CD4-positive, alpha-beta T cell treated with Interleukin-15 for 1 hour (primary cell): ENCODE data around the gene ST6GALNAC3.
"Not testable (repeated sequence)": the region's sequence is repeated elsewhere in the genome, so short reads cannot be mapped to it uniquely, and the experiment has no call there.

Source experiments
- DNase-seq: peaks from one replicate; pipeline ENCODE4 v3.0.0-alpha.2; 2020

ST6GALNAC3 gene

DNA sequence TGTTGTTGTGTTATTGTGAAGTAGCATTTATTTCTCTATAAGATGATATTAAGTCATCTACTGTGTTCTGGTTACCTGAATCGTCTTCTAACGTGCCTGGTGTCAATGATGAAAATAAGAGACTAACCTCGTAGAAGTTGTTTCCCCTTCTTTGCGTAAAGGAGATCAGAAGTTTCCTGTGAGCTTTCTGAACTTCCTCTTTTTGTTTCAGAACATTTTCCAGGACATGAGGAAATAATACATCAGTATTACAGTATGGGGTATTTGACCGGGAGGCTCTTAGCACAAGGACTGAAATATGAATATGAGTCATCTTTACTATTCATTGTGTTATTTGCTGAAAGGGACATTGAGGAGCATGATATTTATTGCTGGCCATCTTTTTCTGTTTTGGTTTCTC, 1.3 kb downstream of the ST6GALNAC3 start:
- DNase-seq, result no peak

DNA sequence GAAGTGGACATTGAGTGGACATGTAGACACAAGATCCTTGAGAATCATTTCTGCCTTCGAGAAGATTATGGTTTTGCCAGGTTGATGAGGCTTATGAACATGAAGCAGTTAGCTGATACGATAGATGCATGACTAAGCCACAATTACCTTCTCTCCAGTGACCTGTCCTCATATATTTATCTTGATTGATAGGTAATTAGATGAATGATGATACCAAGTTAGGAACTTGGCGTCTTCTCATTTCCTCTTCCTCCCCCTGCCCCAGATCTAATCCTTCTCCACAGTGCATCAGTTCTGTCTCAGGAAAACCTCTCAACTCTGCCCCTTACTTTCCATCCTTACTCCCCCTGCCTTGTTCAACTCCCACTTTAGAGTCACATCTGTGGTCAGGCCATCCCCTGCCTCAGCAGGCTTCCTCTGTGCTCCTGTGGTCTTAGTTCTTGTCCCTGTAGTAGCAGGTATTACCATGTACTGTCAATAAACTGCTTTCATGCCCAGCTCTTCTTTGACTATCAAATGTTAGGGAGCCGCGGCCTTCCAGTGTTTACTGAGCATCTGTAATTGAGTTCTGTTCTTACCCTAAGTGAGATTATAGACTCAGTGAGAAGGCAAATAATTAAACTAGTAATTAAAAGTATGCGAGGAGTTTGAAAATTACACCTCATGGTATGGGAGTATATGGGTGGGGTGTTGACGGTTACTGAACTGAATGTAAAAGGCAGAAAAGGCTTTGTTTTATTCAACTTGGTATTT, 5.1 kb downstream of the ST6GALNAC3 start:
- DNase-seq, result no peak

GRCh38 chr1:76080552-76081079, 6.1 kb downstream of the ST6GALNAC3 start:
- DNase-seq, result no peak

GRCh38 chr1:76082062-76082461, 7.5 kb downstream of the ST6GALNAC3 start:
- no peak for DNase-seq

DNA sequence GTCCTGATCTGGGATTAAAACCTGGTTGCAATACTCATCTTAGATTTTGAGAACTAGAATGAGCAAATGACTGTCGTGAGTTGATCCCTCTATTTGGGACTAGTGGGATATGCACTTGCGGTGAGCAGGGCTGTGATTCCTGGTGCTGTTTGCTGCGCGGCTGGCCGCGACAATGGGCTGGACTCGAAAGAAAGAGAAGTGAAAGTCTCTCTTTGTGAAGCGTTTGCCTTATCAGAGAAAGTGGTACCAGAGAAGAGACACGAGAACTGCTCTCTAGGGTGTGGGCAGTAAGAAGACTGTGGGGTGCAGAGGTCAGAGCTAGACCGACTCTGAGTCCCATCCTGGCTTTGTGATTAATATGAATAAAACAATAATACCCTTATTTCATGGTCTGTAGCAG, 8.6 kb downstream of the ST6GALNAC3 start:
- no peak for DNase-seq

GRCh38 chr1:76084029-76084627, 9.6 kb downstream of the ST6GALNAC3 start:
- DNase-seq, result no peak

DNA sequence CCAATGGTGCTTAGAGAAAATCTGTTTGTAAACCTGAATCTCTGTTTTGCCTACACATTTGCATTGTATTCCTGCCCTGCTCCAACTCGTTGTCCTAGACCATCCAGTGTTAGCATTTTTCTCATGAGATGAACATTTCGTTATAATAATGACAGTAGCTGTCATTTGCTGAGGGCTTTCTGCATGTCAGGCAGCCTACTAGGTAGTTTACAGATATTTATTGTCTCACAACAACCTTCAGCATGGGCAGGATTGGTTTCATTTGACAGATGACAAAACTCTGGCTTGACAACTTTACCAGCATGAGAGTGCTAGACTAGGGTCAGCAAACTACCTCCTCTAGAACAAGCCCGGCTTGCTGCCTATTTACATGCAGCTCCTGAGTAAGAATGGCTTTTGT, 10.1 kb downstream of the ST6GALNAC3 start:
- DNase-seq, result no peak

GRCh38 chr1:76086109-76086508, 11.6 kb downstream of the ST6GALNAC3 start:
- no peak for DNase-seq

DNA sequence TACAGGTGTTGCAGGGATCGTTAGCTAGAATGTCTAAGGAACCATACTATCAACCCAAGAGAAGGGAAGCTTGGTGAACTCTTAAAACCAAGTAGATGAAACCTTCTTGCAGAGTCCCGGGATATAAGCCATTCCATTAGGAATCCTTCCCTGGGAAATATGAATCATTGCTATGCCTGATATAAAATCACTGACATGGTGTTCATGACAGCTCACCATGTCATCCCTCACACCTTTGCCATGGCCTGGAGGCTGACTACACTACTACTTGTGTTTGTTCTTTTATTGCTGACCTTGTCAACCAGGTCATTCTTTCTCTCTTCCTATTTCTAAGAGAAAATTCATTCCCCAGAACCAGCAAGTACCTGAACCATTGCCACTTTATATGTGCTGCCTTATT, 12.1 kb downstream of the ST6GALNAC3 start:
- DNase-seq, result no peak

DNA sequence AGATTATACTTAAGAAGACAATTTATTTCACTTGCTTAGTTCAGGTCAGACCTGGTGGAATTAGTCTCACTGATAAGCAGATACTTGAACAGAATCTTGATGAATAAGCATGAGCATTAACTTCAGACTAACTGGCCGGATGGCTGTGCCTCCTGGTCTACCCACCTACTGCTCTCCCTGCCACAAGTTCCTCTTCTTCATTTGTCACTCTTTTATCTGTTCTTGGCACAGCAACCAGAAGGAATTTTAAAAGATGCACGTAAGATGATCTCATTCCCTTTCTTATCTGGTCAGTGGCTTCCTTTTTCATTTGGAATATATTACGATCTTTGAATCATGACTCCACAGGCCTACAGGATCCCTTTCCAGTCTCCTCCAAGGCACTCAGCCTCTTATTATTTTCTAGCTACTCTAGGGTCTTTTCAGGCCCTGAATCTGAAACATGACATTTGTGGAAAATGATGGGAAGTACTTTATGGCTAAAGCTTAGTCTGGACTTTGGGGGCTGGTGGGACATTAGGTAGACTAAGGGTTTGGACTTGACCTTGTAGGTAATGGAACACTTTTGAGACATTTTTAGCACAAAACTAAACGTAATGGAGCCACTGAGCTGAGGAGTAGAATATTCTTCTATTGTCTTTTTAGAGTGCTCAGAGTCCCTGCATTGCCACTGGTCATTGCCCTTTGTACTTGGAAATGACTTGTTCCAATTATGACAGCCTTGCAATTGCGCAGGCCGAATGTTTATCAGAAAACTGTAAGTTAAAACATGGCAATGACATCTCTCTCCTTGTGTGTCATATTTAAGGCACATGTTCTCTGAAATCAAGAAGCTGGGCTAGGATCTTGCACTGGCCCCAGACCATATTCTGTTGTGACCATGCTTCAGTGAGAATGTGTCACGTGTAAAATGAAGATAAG, 16.0 kb downstream of the ST6GALNAC3 start:
- DNase-seq, result no peak

DNA sequence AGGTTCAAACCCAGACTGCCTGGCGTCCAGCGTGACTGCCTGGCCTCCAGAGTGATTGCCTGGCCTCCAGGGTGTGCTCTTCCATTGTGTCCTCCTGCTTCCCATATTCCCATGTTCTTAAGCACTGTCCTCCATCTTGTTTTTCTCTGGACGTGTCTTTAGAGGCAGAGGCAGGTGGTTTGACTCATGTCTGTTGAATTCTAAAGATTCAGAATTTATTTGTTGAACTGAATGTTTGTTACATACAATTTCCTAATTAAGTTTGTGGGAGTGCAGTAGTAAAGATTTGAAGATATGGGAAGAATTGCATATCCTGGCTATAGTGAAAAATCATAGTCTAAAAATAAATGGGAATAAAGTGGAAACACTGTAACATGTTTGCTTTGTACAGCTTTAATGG, 18.3 kb downstream of the ST6GALNAC3 start:
- DNase-seq, result no peak

DNA sequence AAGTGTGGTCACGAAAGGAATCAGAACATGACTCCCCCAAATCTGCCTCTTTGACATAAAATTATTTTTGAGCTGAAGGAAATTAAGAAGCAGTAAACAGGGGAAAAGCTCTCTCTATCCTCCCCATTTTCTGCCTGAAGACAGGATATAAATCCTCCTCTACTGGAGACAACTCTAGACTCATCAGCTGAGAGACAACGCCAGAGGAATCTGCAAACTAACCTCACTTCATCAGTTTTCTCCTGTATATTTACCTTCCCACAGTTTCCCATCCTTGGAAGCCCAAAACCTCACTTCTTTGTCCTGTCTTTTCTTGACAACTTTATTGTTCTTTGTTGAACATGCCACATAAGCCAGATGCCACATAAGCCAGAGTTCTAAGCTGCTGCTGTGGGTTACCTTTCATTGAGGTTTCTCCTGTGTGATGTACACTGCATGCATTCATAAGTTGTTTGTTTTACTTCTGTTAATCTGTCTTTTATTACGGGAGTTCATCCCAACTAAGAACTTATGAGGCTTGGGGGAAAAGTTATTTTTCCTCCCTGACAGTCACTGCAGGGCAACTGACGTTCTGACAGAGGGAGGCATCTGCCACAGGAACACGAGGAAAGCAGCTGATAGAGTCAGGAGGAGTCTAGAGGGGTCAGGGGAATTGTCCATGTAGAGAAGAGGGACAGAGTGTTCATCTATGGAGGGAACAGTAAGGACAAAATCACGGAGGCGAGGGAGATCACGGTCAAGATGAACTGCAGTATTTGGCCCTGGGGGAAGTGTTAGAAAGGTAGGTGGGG, 19.2 kb downstream of the ST6GALNAC3 start:
- no peak for DNase-seq

DNA sequence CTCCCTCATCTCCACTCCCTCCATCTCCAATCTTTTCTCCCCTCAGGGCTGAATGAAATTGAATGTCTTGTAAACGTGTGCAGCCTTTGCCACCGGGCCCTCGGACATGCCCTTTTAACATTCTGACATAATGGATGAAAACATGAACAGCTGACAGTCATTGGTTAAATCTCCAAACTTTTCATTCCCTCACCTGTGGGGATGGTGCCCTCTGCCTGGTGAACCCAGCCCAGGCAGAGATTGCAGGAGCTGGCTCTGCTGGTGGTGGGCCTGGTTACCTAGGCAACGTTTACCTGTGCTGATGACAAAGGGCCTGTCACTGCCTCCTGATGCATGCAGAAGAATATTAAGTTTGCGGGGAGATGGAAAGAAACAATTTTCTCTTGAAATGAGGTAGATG, 21.3 kb downstream of the ST6GALNAC3 start:
- DNase-seq, result no peak

- DNase-seq, result not testable (repeated sequence)
Observed at GRCh38 chr1:76097064-76097463, 22.5 kb downstream of the ST6GALNAC3 start.

- no peak for DNase-seq
Observed at GRCh38 chr1:76098845-76099244, 24.3 kb downstream of the ST6GALNAC3 start.

GRCh38 chr1:76101548-76101947, 27.0 kb downstream of the ST6GALNAC3 start:
- no peak for DNase-seq

DNA sequence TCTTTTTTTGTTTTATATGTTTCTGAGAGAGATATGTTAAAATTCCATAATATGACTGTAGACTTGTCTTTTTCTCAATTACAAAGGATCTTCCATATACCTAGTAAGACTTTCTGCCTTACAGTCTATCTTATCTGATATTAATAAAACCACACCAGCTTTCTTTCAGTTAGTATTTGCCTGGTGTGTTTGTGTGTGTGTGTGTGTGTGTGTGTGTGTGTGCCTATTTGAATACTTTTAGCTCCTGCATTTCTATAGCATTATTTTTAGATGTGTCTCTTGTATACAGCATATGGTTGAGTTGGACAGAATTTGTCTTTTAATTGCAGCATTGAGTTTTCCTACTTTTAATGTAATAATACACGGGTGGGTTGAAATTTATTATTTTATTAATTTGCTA, 27.5 kb downstream of the ST6GALNAC3 start:
- no peak for DNase-seq

- DNase-seq, result no peak
Observed at GRCh38 chr1:76103034-76103433, 28.5 kb downstream of the ST6GALNAC3 start.

GRCh38 chr1:76105372-76105771, 30.8 kb downstream of the ST6GALNAC3 start:
- no peak for DNase-seq

GRCh38 chr1:76106251-76106650, 31.7 kb downstream of the ST6GALNAC3 start:
- no peak for DNase-seq

- DNase-seq, result no peak
Observed at GRCh38 chr1:76106719-76107235, 32.2 kb downstream of the ST6GALNAC3 start.

- DNase-seq, result no peak
Observed at GRCh38 chr1:76109404-76109803, 34.9 kb downstream of the ST6GALNAC3 start.
